Stimulated activated CD8-positive, alpha-beta memory T cell treated with anti-CD3 and anti-CD28 coated beads, Interleukin-15, amount 100 ng/mL, for 4 hours (primary cell): ENCODE measurements around the gene VEGFB.

Source experiments
- DNase-seq, 2 donors: peaks; one replicate each; pipeline ENCODE4 v3.0.0-alpha.2; 2020; ENCODE audit warnings: low read depth in 2 of 2

VEGFB gene

GRCh38 chr11:64261556-64262080 is 27.2 kb downstream of the VEGFB start:
- no peak for DNase-seq

- no peak for DNase-seq
Measured at GRCh38 chr11:64262271-64263002, 28.1 kb downstream of the VEGFB start.

- DNase-seq, result no peak
Measured at GRCh38 chr11:64263021-64263946, 28.9 kb downstream of the VEGFB start.

GRCh38 chr11:64263947-64264317 is 29.5 kb downstream of the VEGFB start:
- DNase-seq, result no peak

- no peak for DNase-seq
Measured at GRCh38 chr11:64264371-64264852, 30.0 kb downstream of the VEGFB start.

- no peak for DNase-seq
Measured at GRCh38 chr11:64265176-64266160, 31.1 kb downstream of the VEGFB start.

- no peak for DNase-seq
Measured at GRCh38 chr11:64266339-64266738, 32.0 kb downstream of the VEGFB start.

- no peak for DNase-seq
Measured at GRCh38 chr11:64267207-64267945, 33.0 kb downstream of the VEGFB start.

GRCh38 chr11:64268025-64268892 is 33.9 kb downstream of the VEGFB start:
- no peak for DNase-seq

- DNase-seq, result no peak
Measured at GRCh38 chr11:64268893-64269539, 34.6 kb downstream of the VEGFB start.

GRCh38 chr11:64269540-64270220 is 35.3 kb downstream of the VEGFB start:
- peak; percentile 96 for DNase-seq

GRCh38 chr11:64275031-64275800 is 40.8 kb downstream of the VEGFB start:
- no peak for DNase-seq

- no peak for DNase-seq
Measured at GRCh38 chr11:64275841-64276240, 41.5 kb downstream of the VEGFB start.

GRCh38 chr11:64276653-64277431 is 42.5 kb downstream of the VEGFB start:
- no peak for DNase-seq

- no peak for DNase-seq
Measured at GRCh38 chr11:64278576-64279190, 44.3 kb downstream of the VEGFB start.

- DNase-seq, result no peak
Measured at GRCh38 chr11:64281957-64282770, 47.8 kb downstream of the VEGFB start.
